ENCODE results near the gene SPO11. TPM values are rescaled to one million over a fixed set of nuclear protein-coding genes. Genes with fewer than 3 reads are reported as not detected.

Gene SPO11
- total and polyA plus RNA-seq, 2 of the 13 experiments (the other 11 are each of a cell fraction or from before 2014, with no cell fraction given), result not detected

GRCh38 chr20:57390604-57391438, 61.2 kb downstream of the SPO11 start, which contains the start of gene RBM38 (continued):
- 0 out of 2 replicates have a peak, but pooled peaks have one; percentile 44 for TF ChIP-seq ZNF800 (CRISPR knock-in tag; IDR thresholded peaks at IDR 0.05)
- TF ChIP-seq CEBPB (IDR thresholded peaks at IDR 0.05; ENCODE audit: borderline replicate concordance, low read depth, low read length), result no peak
- no peak for TF ChIP-seq GTF2F1 (IDR thresholded peaks at IDR 0.05; ENCODE audit: low read length)
- no peak for TF ChIP-seq REL (CRISPR knock-in tag; conservative IDR thresholded peaks at IDR 0.05)
- no peak for TF ChIP-seq ZNF678 (CRISPR knock-in tag; IDR thresholded peaks at IDR 0.05)
- TF ChIP-seq, protein P1, sequence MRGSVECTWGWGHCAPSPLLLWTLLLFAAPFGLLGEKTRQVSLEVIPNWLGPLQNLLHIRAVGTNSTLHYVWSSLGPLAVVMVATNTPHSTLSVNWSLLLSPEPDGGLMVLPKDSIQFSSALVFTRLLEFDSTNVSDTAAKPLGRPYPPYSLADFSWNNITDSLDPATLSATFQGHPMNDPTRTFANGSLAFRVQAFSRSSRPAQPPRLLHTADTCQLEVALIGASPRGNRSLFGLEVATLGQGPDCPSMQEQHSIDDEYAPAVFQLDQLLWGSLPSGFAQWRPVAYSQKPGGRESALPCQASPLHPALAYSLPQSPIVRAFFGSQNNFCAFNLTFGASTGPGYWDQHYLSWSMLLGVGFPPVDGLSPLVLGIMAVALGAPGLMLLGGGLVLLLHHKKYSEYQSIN (CRISPR knock-in tag; IDR thresholded peaks at IDR 0.05; ENCODE audit: borderline replicate concordance), result no peak
- TF ChIP-seq MAFF (IDR thresholded peaks at IDR 0.05; ENCODE audit: low read depth, low read length), result no peak
- TF ChIP-seq CBX5 (CRISPR knock-in tag; IDR thresholded peaks at IDR 0.05; ENCODE audit: borderline replicate concordance), result 0 out of 2 replicates have a peak, but pooled peaks have one; percentile 22
- TF ChIP-seq ZFY (CRISPR knock-in tag; IDR thresholded peaks at IDR 0.05), result peak; percentile 52; the same call in 1 of the 2 replicates
- TF ChIP-seq RFXAP (CRISPR knock-in tag; IDR thresholded peaks at IDR 0.05; ENCODE audit: borderline replicate concordance), result peak; percentile 57; the same call in 1 of the 2 replicates
- TF ChIP-seq, protein P2, sequence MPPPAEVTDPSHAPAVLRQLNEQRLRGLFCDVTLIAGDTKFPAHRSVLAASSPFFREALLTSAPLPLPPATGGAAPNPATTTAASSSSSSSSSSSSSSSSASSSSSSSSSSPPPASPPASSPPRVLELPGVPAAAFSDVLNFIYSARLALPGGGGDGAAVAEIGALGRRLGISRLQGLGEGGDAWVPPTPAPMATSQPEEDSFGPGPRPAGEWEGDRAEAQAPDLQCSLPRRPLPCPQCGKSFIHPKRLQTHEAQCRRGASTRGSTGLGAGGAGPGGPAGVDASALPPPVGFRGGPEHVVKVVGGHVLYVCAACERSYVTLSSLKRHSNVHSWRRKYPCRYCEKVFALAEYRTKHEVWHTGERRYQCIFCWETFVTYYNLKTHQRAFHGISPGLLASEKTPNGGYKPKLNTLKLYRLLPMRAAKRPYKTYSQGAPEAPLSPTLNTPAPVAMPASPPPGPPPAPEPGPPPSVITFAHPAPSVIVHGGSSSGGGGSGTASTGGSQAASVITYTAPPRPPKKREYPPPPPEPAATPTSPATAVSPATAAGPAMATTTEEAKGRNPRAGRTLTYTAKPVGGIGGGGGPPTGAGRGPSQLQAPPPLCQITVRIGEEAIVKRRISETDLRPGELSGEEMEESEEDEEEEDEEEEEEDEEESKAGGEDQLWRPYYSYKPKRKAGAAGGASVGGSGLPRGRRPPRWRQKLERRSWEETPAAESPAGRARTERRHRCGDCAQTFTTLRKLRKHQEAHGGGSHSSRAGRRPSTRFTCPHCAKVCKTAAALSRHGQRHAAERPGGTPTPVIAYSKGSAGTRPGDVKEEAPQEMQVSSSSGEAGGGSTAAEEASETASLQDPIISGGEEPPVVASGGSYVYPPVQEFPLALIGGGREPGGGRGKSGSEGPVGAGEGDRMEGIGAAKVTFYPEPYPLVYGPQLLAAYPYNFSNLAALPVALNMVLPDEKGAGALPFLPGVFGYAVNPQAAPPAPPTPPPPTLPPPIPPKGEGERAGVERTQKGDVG (CRISPR knock-in tag; IDR thresholded peaks at IDR 0.05; ENCODE audit: borderline replicate concordance), result peak; percentile 89; the same call in 1 of the 2 replicates
- TF ChIP-seq ZBTB21 (CRISPR knock-in tag; IDR thresholded peaks at IDR 0.05), result no peak
- peak; percentile 30; the same call in 1 of the 3 replicates for TF ChIP-seq MXI1 (IDR thresholded peaks at IDR 0.05; ENCODE audit: borderline replicate concordance, low read depth, low read length)
- TF ChIP-seq ZC3H13 (CRISPR knock-in tag; IDR thresholded peaks at IDR 0.05), result no peak
- 0 out of 2 replicates have a peak, but pooled peaks have one; percentile 35 for TF ChIP-seq ZNF503 (CRISPR knock-in tag; IDR thresholded peaks at IDR 0.05)
- TF ChIP-seq ZNF83 (CRISPR knock-in tag; IDR thresholded peaks at IDR 0.05; ENCODE audit: borderline replicate concordance), result no peak
- peak; percentile 14 for TF ChIP-seq ZNF883 (CRISPR knock-in tag; IDR thresholded peaks at IDR 0.05; ENCODE audit: not compliant biosample characterization)
- no peak for TF ChIP-seq ZNF367 (CRISPR knock-in tag; IDR thresholded peaks at IDR 0.05; ENCODE audit: borderline replicate concordance)
- peak; percentile 71 for TF ChIP-seq ZBTB14 (CRISPR knock-in tag; IDR thresholded peaks at IDR 0.05)
